Neuronal stem cell (in vitro differentiated cells): ENCODE measurements around the gene ABLIM2.

Experiments used
- DNase-seq: peaks from one replicate; pipeline ENCODE4 v3.0.0-alpha.2; 2013; ENCODE audit warnings: low spot score
- H2AFZ ChIP-seq: one replicate; pipeline ENCODE4 v1.6.1; 2013; ENCODE audit warnings: mild to moderate bottlenecking, low read length, inconsistent platforms
- H2AK5ac ChIP-seq: 2 replicates; pipeline ENCODE4 v1.6.1; 2013; ENCODE audit warnings: low read depth, mild to moderate bottlenecking, inconsistent platforms, low read length, moderate library complexity, mixed read lengths
- H2BK120ac ChIP-seq: 2 replicates; pipeline ENCODE4 v1.6.1; 2013; ENCODE audit warnings: low read depth, mild to moderate bottlenecking, inconsistent platforms, low read length, moderate library complexity, mixed read lengths
- H2BK12ac ChIP-seq: one replicate; pipeline ENCODE4 v1.6.1; 2013; ENCODE audit warnings: low read length, inconsistent platforms
- H2BK15ac ChIP-seq: 2 replicates; pipeline ENCODE4 v1.6.1; 2013; ENCODE audit warnings: mild to moderate bottlenecking, low read length, inconsistent platforms, mixed read lengths
- H2BK5ac ChIP-seq: one replicate; pipeline ENCODE4 v1.6.1; 2013; ENCODE audit warnings: inconsistent platforms, mild to moderate bottlenecking, low read length, moderate library complexity
- H3K14ac ChIP-seq: one replicate; pipeline ENCODE4 v1.6.1; 2013; ENCODE audit warnings: low read length, inconsistent platforms
- H3K18ac ChIP-seq: 2 replicates; pipeline ENCODE4 v1.6.1; 2013; ENCODE audit warnings: low read length, inconsistent platforms
- H3K23ac ChIP-seq: 2 replicates; pipeline ENCODE4 v1.6.1; 2013; ENCODE audit warnings: low read depth, mild to moderate bottlenecking, mixed read lengths, low read length, inconsistent platforms; ENCODE audit not compliant: poor library complexity
- H3K27ac ChIP-seq: replicated peaks from 3 replicates; pipeline ENCODE4 v1.5.1; 2013; ENCODE audit warnings: low read length, inconsistent platforms
- H3K27me3 ChIP-seq, 3 experiments: 2 replicates each; pipeline ENCODE4 v1.6.1; 2013; ENCODE audit warnings: low read length in 3 of 3, mild to moderate bottlenecking in 2 of 3, inconsistent platforms in 1 of 3, low read depth in 1 of 3, mixed read lengths in 1 of 3, moderate library complexity in 1 of 3; ENCODE audit not compliant: control insufficient read depth in 3 of 3, insufficient read depth in 3 of 3
- H3K36me3 ChIP-seq, 2 donors: replicated peaks in 1 of 2; 2 replicates each; pipeline ENCODE4 v1.6.1; 2013; ENCODE audit warnings: low read length in 2 of 2; ENCODE audit not compliant: control insufficient read depth in 2 of 2, insufficient read depth in 2 of 2
- H3K4ac ChIP-seq: 2 replicates; pipeline ENCODE4 v1.6.1; 2013; ENCODE audit warnings: inconsistent platforms, mild to moderate bottlenecking, low read length, moderate library complexity
- H3K4me1 ChIP-seq, 2 donors: 1 replicate in 1 of 2; 2 replicates in 1 of 2; pipeline ENCODE4 v1.6.1; 2013; ENCODE audit warnings: low read length in 2 of 2, low read depth in 1 of 2; ENCODE audit not compliant: control insufficient read depth in 2 of 2, insufficient read depth in 1 of 2
- H3K4me2 ChIP-seq: one replicate; pipeline ENCODE4 v1.6.1; 2013; ENCODE audit warnings: mild to moderate bottlenecking, low read length, inconsistent platforms; ENCODE audit not compliant: insufficient read depth, poor library complexity, severe bottlenecking
- H3K4me3 ChIP-seq, 2 donors: 2 replicates each; pipeline ENCODE4 v1.5.1; 2013; ENCODE audit warnings: low read length in 2 of 2, mild to moderate bottlenecking in 2 of 2, inconsistent platforms in 1 of 2, moderate library complexity in 1 of 2
- H3K79me1 ChIP-seq: one replicate; pipeline ENCODE4 v1.6.1; 2013; ENCODE audit warnings: low read depth, mild to moderate bottlenecking, inconsistent platforms, low read length, moderate library complexity
- H3K9ac ChIP-seq: one replicate; pipeline ENCODE4 v1.6.1; 2013; ENCODE audit warnings: mild to moderate bottlenecking, low read depth, low read length, inconsistent platforms; ENCODE audit not compliant: poor library complexity
- H3K9me3 ChIP-seq, 2 donors: replicated peaks in 1 of 2; 2 replicates each; pipeline versions ENCODE3 to v1.6.1; 2013; ENCODE audit warnings: low read length in 2 of 2, mild to moderate bottlenecking in 2 of 2, inconsistent platforms in 1 of 2, low read depth in 1 of 2, mixed read lengths in 1 of 2, moderate library complexity in 1 of 2; ENCODE audit not compliant: control insufficient read depth in 2 of 2, insufficient read depth in 1 of 2
- H4K8ac ChIP-seq: one replicate; pipeline ENCODE4 v1.6.1; 2013; ENCODE audit warnings: low read depth, mild to moderate bottlenecking, inconsistent platforms, low read length, moderate library complexity
- H4K91ac ChIP-seq: one replicate; pipeline ENCODE4 v1.6.1; 2013; ENCODE audit warnings: low read length, low read depth, mild to moderate bottlenecking, inconsistent platforms; ENCODE audit not compliant: poor library complexity
- WGBS, 2 donors: extraction: QIAGEN DNeasy Blood & Tissue Kit; methylation state at CpG; one replicate each; pipeline ENCODE4 v1.1.7; 2013; ENCODE audit warnings: missing lambda C conversion rate in 2 of 2, mixed read lengths in 1 of 2; ENCODE audit not compliant: insufficient read length in 2 of 2, insufficient replicate concordance in 1 of 2; ENCODE audit errors: extremely low coverage in 2 of 2; 5-methylcytosine and 5-hydroxymethylcytosine counted together

The ABLIM2 gene

DNA sequence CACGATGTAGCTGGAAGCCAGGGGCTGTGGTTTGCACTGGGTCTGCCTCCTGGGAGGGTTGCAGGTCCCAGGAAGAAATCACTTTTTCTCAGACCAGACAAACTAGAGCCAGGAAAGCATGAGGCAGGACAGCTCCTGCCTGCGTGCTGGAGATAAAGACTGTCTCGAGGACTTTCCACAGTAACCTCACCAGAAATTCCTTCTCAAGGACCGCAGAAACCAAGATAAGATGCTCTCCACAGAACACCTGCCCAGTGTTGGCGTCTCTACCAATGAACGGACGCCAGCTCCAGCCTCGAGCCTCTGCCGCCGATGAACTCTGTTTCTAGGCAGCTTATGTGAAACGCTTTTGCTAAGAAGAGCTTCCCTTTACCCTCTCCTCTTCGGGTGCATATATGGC lies 142.1 kb downstream of the ABLIM2 start:
- no peak overlapping the region for H4K8ac ChIP-seq
- H2BK12ac ChIP-seq, result no peak overlapping the region
- no CpG with 5 or more reads among the region's 12 CpGs for WGBS, 2 donors
- no peak overlapping the region for H2BK120ac ChIP-seq
- peak overlapping the region; percentile 19 for H2BK15ac ChIP-seq
- H3K79me1 ChIP-seq, result no peaks in the 10 kb centered on the region
- H3K4ac ChIP-seq, result no peak overlapping the region
- peak overlapping the region; percentile 57 for H2AK5ac ChIP-seq
- no peak overlapping the region for H3K4me2 ChIP-seq
- H3K4me1 ChIP-seq, result peaks cover 1 to 2% of the 10 kb centered on the region in 2 donors
- H3K27me3 ChIP-seq, result peaks cover 0 to 21% (median 0%) of the 10 kb centered on the region in 3 experiments
- no peak for DNase-seq
- H3K9ac ChIP-seq, result no peak overlapping the region
- no peak overlapping the region for H3K18ac ChIP-seq
- H3K14ac ChIP-seq, result no peak overlapping the region
- H2AFZ ChIP-seq, result no peak overlapping the region
- no peak overlapping the region for H4K91ac ChIP-seq
- H3K36me3 ChIP-seq, result no peaks in the 10 kb centered on the region
- no peak overlapping the region for H2BK5ac ChIP-seq
- H3K4me3 ChIP-seq, result no peak overlapping the region
- H3K27ac ChIP-seq, result no peak overlapping the region
- no peak overlapping the region for H3K23ac ChIP-seq
- H3K9me3 ChIP-seq, result peaks cover 0 to 2% of the 10 kb centered on the region in 2 donors

DNA sequence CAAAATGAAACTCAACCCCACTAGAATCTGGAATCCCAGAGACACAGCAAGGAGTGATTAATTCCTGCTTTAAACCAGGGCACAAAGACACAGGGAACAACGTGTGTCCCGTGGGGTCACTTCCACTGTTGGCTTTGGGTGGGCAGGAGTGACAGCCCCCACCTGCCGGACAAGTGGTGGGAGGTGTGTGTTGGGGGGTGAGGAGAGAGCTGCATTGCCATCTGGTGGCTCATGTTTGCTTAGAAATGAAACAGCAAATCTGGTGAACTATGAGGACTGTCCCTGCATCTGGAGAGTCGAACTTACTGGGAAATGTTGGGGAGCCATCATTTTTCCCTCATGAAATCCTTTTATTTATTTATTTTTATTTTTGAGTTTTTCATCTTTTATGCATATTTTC lies 143.1 kb downstream of the ABLIM2 start:
- Histone ChIP-seq H4K91ac (no peak overlapping the region), H2BK12ac (no peak overlapping the region), H3K27me3 (peaks cover 0 to 21% (median 0%) of the 10 kb centered on the region in 3 experiments), H2BK120ac (peak overlapping the region; percentile 16), H4K8ac (no peak overlapping the region), H3K23ac (no peak overlapping the region), H3K4me2 (no peak overlapping the region), H3K4me3 (no peak overlapping the region), H3K4ac (no peak overlapping the region), H2BK15ac (no peak overlapping the region), H3K9me3 (peaks cover 0 to 2% of the 10 kb centered on the region in 2 donors), H3K18ac (no peak overlapping the region), H2AFZ (no peak overlapping the region), H3K79me1 (no peaks in the 10 kb centered on the region), H3K9ac (no peak overlapping the region), H3K36me3 (no peaks in the 10 kb centered on the region), H2BK5ac (no peak overlapping the region), H3K14ac (no peak overlapping the region), H2AK5ac (peak overlapping the region; percentile 30), H3K4me1 (peaks cover 9 to 10% of the 10 kb centered on the region in 2 donors), H3K27ac (no peak overlapping the region)
- WGBS, 2 donors, result no CpG with 5 or more reads among the region's 4 CpGs
- no peak for DNase-seq

DNA sequence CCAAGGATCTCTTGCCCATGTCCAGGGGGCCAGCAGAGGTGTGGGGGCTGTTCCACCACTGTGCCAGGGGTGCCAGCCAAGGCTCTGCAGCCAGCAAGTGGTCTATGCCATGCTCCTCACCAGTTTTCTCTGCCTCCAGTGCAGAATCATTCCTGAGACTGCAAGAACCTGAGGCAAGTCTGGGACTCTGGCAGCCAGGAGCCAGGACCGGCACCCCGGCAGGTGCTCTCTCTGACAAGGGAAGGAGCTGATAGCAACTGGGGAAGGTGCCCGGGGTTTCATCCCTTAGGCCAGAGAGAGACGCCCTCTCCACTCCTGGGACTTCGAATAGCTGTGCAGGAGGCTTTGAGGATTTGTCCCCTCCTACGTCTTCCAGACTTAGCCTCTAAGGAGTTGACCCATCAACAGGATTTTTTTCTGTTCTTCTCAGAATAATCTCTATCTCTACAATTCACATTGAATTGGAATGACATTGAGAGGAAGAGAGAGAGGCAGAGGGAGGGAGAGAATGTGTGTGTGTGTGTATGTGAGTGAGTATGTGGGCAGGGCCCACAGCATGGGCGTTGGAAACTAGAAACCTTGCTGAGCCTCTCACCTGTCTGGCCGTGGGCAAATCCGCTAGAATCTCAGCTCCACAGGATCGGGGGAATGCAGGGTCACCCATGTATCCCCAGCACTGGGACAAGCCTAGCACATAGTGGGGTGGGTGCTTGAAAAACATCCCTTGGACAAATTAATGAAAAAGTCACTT lies 144.5 kb downstream of the ABLIM2 start:
- WGBS, 2 donors, result no CpG with 5 or more reads among the region's 10 CpGs
- Histone ChIP-seq H3K23ac (no peak overlapping the region), H3K4me1 (peaks cover 16 to 18% of the 10 kb centered on the region in 2 donors), H3K27me3 (peaks cover 0 to 17% (median 0%) of the 10 kb centered on the region in 3 experiments), H4K91ac (no peak overlapping the region), H2AFZ (no peak overlapping the region), H3K36me3 (no peaks in the 10 kb centered on the region), H3K79me1 (no peaks in the 10 kb centered on the region), H3K27ac (no peak overlapping the region), H4K8ac (no peak overlapping the region), H2BK5ac (no peak overlapping the region), H3K4ac (no peak overlapping the region), H3K9ac (no peak overlapping the region), H3K14ac (no peak overlapping the region), H3K18ac (no peak overlapping the region), H3K4me3 (no peak overlapping the region), H2BK12ac (no peak overlapping the region), H2AK5ac (no peak overlapping the region), H2BK120ac (no peak overlapping the region), H3K4me2 (no peak overlapping the region), H2BK15ac (no peak overlapping the region), H3K9me3 (no peaks in the 10 kb centered on the region)
- no peak for DNase-seq

DNA sequence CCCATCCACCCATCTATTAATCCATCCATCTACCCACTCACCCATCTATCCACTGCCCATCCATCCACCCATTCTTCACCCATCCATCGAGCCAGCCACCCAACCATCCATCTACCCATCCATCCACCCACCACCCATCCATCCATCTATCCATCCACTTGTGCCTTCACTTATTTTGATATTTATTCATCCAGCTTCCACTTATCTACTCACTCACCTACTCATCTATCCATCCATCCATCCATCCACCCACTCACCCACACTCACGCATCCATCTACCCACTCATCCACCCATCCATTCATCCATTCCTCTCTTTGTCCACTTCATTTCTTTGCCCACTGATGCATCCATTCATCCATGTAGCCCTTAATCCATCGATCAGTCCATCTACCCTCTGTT lies 146.1 kb downstream of the ABLIM2 start:
- H2BK5ac ChIP-seq, result no peak overlapping the region
- H3K4me2 ChIP-seq, result no peak overlapping the region
- H3K4ac ChIP-seq, result no peak overlapping the region
- no peak for DNase-seq
- no peak overlapping the region for H2AFZ ChIP-seq
- no peak overlapping the region for H3K4me3 ChIP-seq
- H2BK15ac ChIP-seq, result no peak overlapping the region
- no peak overlapping the region for H3K14ac ChIP-seq
- H3K27me3 ChIP-seq, result peaks cover 0 to 10% (median 0%) of the 10 kb centered on the region in 3 experiments
- 91 to 100% methylated on average over 1 of the region's 3 CpGs for WGBS, 2 donors
- H3K18ac ChIP-seq, result no peak overlapping the region
- peaks cover 16 to 19% of the 10 kb centered on the region in 2 donors for H3K4me1 ChIP-seq
- no peaks in the 10 kb centered on the region for H3K36me3 ChIP-seq
- no peak overlapping the region for H2BK120ac ChIP-seq
- H3K23ac ChIP-seq, result no peak overlapping the region
- no peak overlapping the region for H2AK5ac ChIP-seq
- no peak overlapping the region for H4K8ac ChIP-seq
- no peak overlapping the region for H2BK12ac ChIP-seq
- no peak overlapping the region for H3K27ac ChIP-seq
- H3K9ac ChIP-seq, result no peak overlapping the region
- H3K9me3 ChIP-seq, result no peaks in the 10 kb centered on the region
- no peak overlapping the region for H4K91ac ChIP-seq
- no peaks in the 10 kb centered on the region for H3K79me1 ChIP-seq
